ENCODE measurements around the gene CDH12. TPM values are rescaled to one million over a fixed set of nuclear protein-coding genes. Genes with fewer than 3 reads are reported as not detected.

CDH12 gene
- total RNA-seq, 1 experiment from 2014 or later: not detected

DNA sequence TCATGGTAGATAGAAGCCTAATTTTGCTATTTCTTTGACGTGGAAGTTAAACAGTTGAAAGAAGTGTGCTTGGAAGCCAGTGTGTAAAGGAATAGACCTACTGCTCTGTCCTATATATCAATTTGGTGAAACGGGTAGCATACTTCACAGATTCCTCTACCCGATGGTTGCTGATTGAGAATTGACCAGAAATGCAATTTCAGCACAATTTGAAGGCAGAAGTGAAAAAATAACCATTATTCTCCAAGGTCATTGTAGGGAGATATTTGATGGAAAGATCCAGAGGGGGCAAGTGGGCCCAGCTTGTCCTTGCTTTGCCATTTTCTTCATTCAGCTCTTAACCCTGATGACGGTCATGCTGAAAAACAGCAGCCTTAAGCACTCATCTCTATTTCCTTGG lies 15.3 kb downstream of the CDH12 start:
- H3K27me3 ChIP-seq (ENCODE audit: insufficient read depth, low read length): no peaks in the 10 kb centered on the region
- peaks cover 0 to 5% of the 10 kb centered on the region in 2 experiments; a peak in 2 of 4 replicates for H3K4me1 Mint-ChIP-seq
- H2BK5ac ChIP-seq (ENCODE audit: insufficient read length, low read length): no peak overlapping the region
- no peak overlapping the region for H3T11ph ChIP-seq (ENCODE audit: low read length)
- H4K8ac ChIP-seq (replicated peaks; ENCODE audit: insufficient read length, low read depth, low read length): no peak overlapping the region
- no peaks in the 10 kb centered on the region for H3K9me3 Mint-ChIP-seq
- no peak overlapping the region for H3K14ac ChIP-seq (ENCODE audit: insufficient read depth, low read length)
- no peaks in the 10 kb centered on the region for H3K79me1 ChIP-seq (ENCODE audit: insufficient read depth, low read depth, low read length, poor library complexity, severe bottlenecking)
- H4K20me1 ChIP-seq (ENCODE audit: control insufficient read depth, insufficient read depth, insufficient read length): no peaks in the 10 kb centered on the region
- H3K27ac Mint-ChIP-seq: no peak overlapping the region
- H2AFZ ChIP-seq (ENCODE audit: low read length): no peak overlapping the region
- H3K23ac ChIP-seq (ENCODE audit: insufficient read length, low read depth, low read length): no peak overlapping the region
- no peak overlapping the region for H2AK5ac ChIP-seq (ENCODE audit: insufficient read length, low read length)
- H3K4me1 ChIP-seq (ENCODE audit: insufficient read depth, low read length): no peaks in the 10 kb centered on the region
- WGBS (ENCODE audit: extremely low coverage, insufficient read length, low lambda C conversion rate): no CpG with 5 or more reads among the region's 4 CpGs
- no peak overlapping the region for H3K4me2 ChIP-seq (ENCODE audit: insufficient read depth, insufficient read length, low read length)
- H3K23me2 ChIP-seq (ENCODE audit: insufficient read length, low read depth, low read length, poor library complexity, severe bottlenecking): no peaks in the 10 kb centered on the region
- no peak overlapping the region for H2BK20ac ChIP-seq (ENCODE audit: low read depth, low read length, poor library complexity, severe bottlenecking)
- H3K9ac ChIP-seq (ENCODE audit: extremely low read depth, insufficient read length, low read length): no peak overlapping the region
- H3K36me3 Mint-ChIP-seq (ENCODE audit: insufficient read depth in 1 of 3, low read depth in 3 of 3): no peaks in the 10 kb centered on the region
- H4K5ac ChIP-seq (ENCODE audit: insufficient read length, low read depth, low read length): no peak overlapping the region
- no peak overlapping the region for H3K27ac ChIP-seq (ENCODE audit: insufficient read length, low read depth, low read length)
- no peaks in the 10 kb centered on the region for H3K79me2 ChIP-seq (ENCODE audit: insufficient read depth, low read length)
- no peak overlapping the region for H3K4ac ChIP-seq (ENCODE audit: low read depth, low read length)
- H2BK15ac ChIP-seq (ENCODE audit: low read depth, low read length): no peak overlapping the region
- no peaks in the 10 kb centered on the region for H3K9me3 ChIP-seq (ENCODE audit: control insufficient read depth, low read depth, low read length)
- TF ChIP-seq CTCF (conservative IDR thresholded peaks at IDR 0.05): no peak
- no peak overlapping the region for H4K91ac ChIP-seq (ENCODE audit: insufficient read length, low read depth, low read length)
- no peak overlapping the region for H3K18ac ChIP-seq (ENCODE audit: insufficient read length, low read depth, low read length)
- DNase-seq: no peak
- H3K56ac ChIP-seq (ENCODE audit: insufficient read length, low read depth, low read length): no peak overlapping the region
- H3K27me3 Mint-ChIP-seq (ENCODE audit: low read depth): no peaks in the 10 kb centered on the region
- no peak overlapping the region for H3K4me3 Mint-ChIP-seq
- no peak overlapping the region for H2BK12ac ChIP-seq (ENCODE audit: insufficient read length, low read depth, low read length)
- H2BK120ac ChIP-seq (ENCODE audit: low read depth, low read length, poor library complexity, severe bottlenecking): no peak overlapping the region
